H1 (cell line): ENCODE results near the gene LPP. TPM values are rescaled to one million over a fixed set of nuclear protein-coding genes. Genes with fewer than 3 reads are reported as not detected.

Experiments
- CTCF ChIA-PET: fragments of 300-600 bp; sonication (Branson Sonifier 250); formaldehyde crosslinking; loops from one replicate; lab custom pipeline; 2021; ENCODE audit not compliant: partially characterized antibody; lab: Charles Lee
- POLR2A ChIA-PET: fragments of 300-600 bp; sonication (Branson Sonifier 250); formaldehyde crosslinking; loops from one replicate; lab custom pipeline; 2021; ENCODE audit warnings: inconsistent platforms; ENCODE audit not compliant: partially characterized antibody; lab: Charles Lee
- DNase-seq, 2 experiments: peaks; one replicate each; pipeline versions ENCODE4 v3.0.0 to v3.0.0-alpha.2; 2010 to 2022; ENCODE audit warnings: low spot score in 2 of 2, low read depth in 1 of 2, mixed read lengths in 1 of 2
- FAIRE-seq: peaks from 2 replicates; lab custom pipeline; 2011; peaks lifted over from hg19 to GRCh38; lab: Jason Lieb, UNC
- H2AFZ ChIP-seq: 2 replicates; pipeline ENCODE4 v1.8.1; 2012; ENCODE audit warnings: low read length, inconsistent platforms
- H2AK5ac ChIP-seq: 2 replicates; pipeline ENCODE4 v1.6.1; 2013; ENCODE audit warnings: low read depth, low read length
- H2BK120ac ChIP-seq: replicated peaks from 2 replicates; pipeline ENCODE3; 2013; ENCODE audit warnings: low read depth, low read length, inconsistent platforms
- H2BK12ac ChIP-seq: 2 replicates; pipeline ENCODE4 v1.6.1; 2013; ENCODE audit warnings: low read depth, low read length
- H2BK15ac ChIP-seq: 2 replicates; pipeline ENCODE4 v1.6.1; 2013; ENCODE audit warnings: low read length
- H2BK20ac ChIP-seq: 2 replicates; pipeline ENCODE4 v1.6.1; 2013; ENCODE audit warnings: low read length
- H2BK5ac ChIP-seq: 2 replicates; pipeline ENCODE4 v1.6.1; 2013; ENCODE audit warnings: low read depth, low read length
- H3K14ac ChIP-seq: 2 replicates; pipeline ENCODE4 v1.6.1; 2013; ENCODE audit warnings: inconsistent platforms; ENCODE audit not compliant: insufficient read length
- H3K18ac ChIP-seq: 2 replicates; pipeline ENCODE4 v1.6.1; 2013; ENCODE audit warnings: low read length; ENCODE audit errors: extremely low read depth
- H3K23ac ChIP-seq: 2 replicates; pipeline ENCODE4 v1.6.1; 2013; ENCODE audit warnings: inconsistent platforms; ENCODE audit not compliant: insufficient read length
- H3K23me2 ChIP-seq: 2 replicates; pipeline ENCODE4 v1.6.1; 2013; ENCODE audit warnings: low read depth, low read length
- H3K27ac ChIP-seq: 2 replicates; pipeline ENCODE4 v1.6.1; 2011; ENCODE audit warnings: low read depth, low read length, inconsistent platforms
- H3K27me3 ChIP-seq, 4 experiments: replicated peaks in 1 of 4; 1 replicate in 1 of 4; 2 replicates in 3 of 4; pipeline versions ENCODE4 v1.6.1 to v1.8.1; 2011 to 2013; ENCODE audit warnings: low read length in 3 of 4, mild to moderate bottlenecking in 3 of 4, inconsistent platforms in 2 of 4, mixed read lengths in 2 of 4, moderate library complexity in 1 of 4; ENCODE audit not compliant: control insufficient read depth in 3 of 4, insufficient read depth in 3 of 4; ENCODE audit errors: extremely low read depth in 1 of 4
- H3K36me3 ChIP-seq, 4 experiments: 2 replicates each; pipeline versions ENCODE4 v1.6.1 to v1.8.1; 2011 to 2013; ENCODE audit warnings: mild to moderate bottlenecking in 4 of 4, low read length in 3 of 4, moderate library complexity in 2 of 4, control low read depth in 1 of 4, inconsistent platforms in 1 of 4; ENCODE audit not compliant: insufficient read depth in 4 of 4, control insufficient read depth in 2 of 4
- H3K4ac ChIP-seq: replicated peaks from 2 replicates; pipeline ENCODE3; 2013; ENCODE audit warnings: low read length, low read depth, mixed read lengths, inconsistent platforms; ENCODE audit not compliant: insufficient read length
- H3K4me1 ChIP-seq, 4 experiments: replicated peaks in 1 of 4; 1 replicate in 1 of 4; 2 replicates in 3 of 4; pipeline versions ENCODE4 v1.6.1 to v1.8.1; 2011 to 2013; ENCODE audit warnings: low read length in 3 of 4, inconsistent platforms in 2 of 4, mixed read lengths in 1 of 4; ENCODE audit not compliant: insufficient read depth in 4 of 4, control insufficient read depth in 3 of 4
- H3K4me2 ChIP-seq, 2 experiments: 2 replicates each; pipeline versions ENCODE4 v1.6.1 to v1.8.1; 2011 to 2013; ENCODE audit warnings: low read depth in 2 of 2, low read length in 2 of 2, control low read depth in 1 of 2, inconsistent platforms in 1 of 2, mild to moderate bottlenecking in 1 of 2; ENCODE audit not compliant: insufficient read depth in 1 of 2
- H3K4me3 ChIP-seq, 4 experiments: fragments of 200-600, 300-600 bp in 1 of 4; sonication (generic), shearing (Covaris generic), sonication (Bioruptor Twin) in 1 of 4; 2 replicates each; pipeline versions ENCODE4 v1.5.1 to v1.8.1; 2011 to 2016; ENCODE audit warnings: low read length in 4 of 4, low read depth in 3 of 4, control low read depth in 2 of 4, inconsistent platforms in 2 of 4, mild to moderate bottlenecking in 2 of 4, mixed read lengths in 1 of 4, moderate library complexity in 1 of 4; ENCODE audit not compliant: insufficient read depth in 2 of 4; ENCODE audit errors: extremely low read depth in 1 of 4
- H3K56ac ChIP-seq: replicated peaks from 2 replicates; pipeline ENCODE3; 2013; ENCODE audit warnings: low read depth, mild to moderate bottlenecking, mixed read lengths, low read length, inconsistent platforms; ENCODE audit not compliant: insufficient read length
- H3K79me1 ChIP-seq: 2 replicates; pipeline ENCODE4 v1.6.1; 2013; ENCODE audit warnings: low read depth, low read length, control low read depth
- H3K79me2 ChIP-seq, 2 experiments: 2 replicates each; pipeline versions ENCODE4 v1.6.1 to v1.8.1; 2012 to 2013; ENCODE audit warnings: low read length in 2 of 2, mild to moderate bottlenecking in 2 of 2, inconsistent platforms in 1 of 2; ENCODE audit not compliant: insufficient read depth in 2 of 2, control insufficient read depth in 1 of 2
- H3K9ac ChIP-seq, 4 experiments: replicated peaks in 1 of 4; 1 replicate in 1 of 4; 2 replicates in 3 of 4; pipeline versions ENCODE4 v1.6.1 to v1.8.1; 2011 to 2013; ENCODE audit warnings: low read depth in 3 of 4, low read length in 3 of 4, control low read depth in 2 of 4, mild to moderate bottlenecking in 2 of 4, moderate library complexity in 2 of 4, inconsistent platforms in 1 of 4; ENCODE audit errors: extremely low read depth in 1 of 4
- H3K9me3 ChIP-seq, 2 experiments: 2 replicates each; pipeline versions ENCODE4 v1.6.1 to v1.8.1; 2012 to 2013; ENCODE audit warnings: mild to moderate bottlenecking in 2 of 2, moderate library complexity in 2 of 2, control low read depth in 1 of 2, inconsistent platforms in 1 of 2, low read depth in 1 of 2, low read length in 1 of 2, mixed read lengths in 1 of 2; ENCODE audit not compliant: insufficient read depth in 2 of 2
- H4K20me1 ChIP-seq, 2 experiments: replicated peaks in 1 of 2; 2 replicates each; pipeline versions ENCODE3 to v1.8.1; 2011 to 2013; ENCODE audit warnings: inconsistent platforms in 2 of 2, low read length in 2 of 2, mild to moderate bottlenecking in 1 of 2; ENCODE audit not compliant: insufficient read depth in 2 of 2, control insufficient read depth in 1 of 2
- H4K5ac ChIP-seq: 2 replicates; pipeline ENCODE4 v1.6.1; 2013; ENCODE audit warnings: low read length, low read depth, mixed read lengths, inconsistent platforms; ENCODE audit not compliant: insufficient read length
- H4K8ac ChIP-seq: 2 replicates; pipeline ENCODE4 v1.8.0; 2013; ENCODE audit warnings: mild to moderate bottlenecking, moderate library complexity, low read length, inconsistent platforms; ENCODE audit not compliant: insufficient read depth; ENCODE audit errors: extremely low read depth
- H4K91ac ChIP-seq: replicated peaks from 2 replicates; pipeline ENCODE3; 2013; ENCODE audit warnings: low read length, mixed read lengths, inconsistent platforms; ENCODE audit not compliant: insufficient read length
- ASH2L ChIP-seq: fragments of 200-600, 300-600 bp; sonication (generic); IDR thresholded peaks from one replicate; pipeline ENCODE4 v1.7.1; 2017; ENCODE audit warnings: low read length
- FOSL1 ChIP-seq: IDR thresholded peaks from 2 replicates; pipeline ENCODE4 v1.6.1; 2011; ENCODE audit warnings: mild to moderate bottlenecking, low read depth, low read length, moderate library complexity; ENCODE audit not compliant: insufficient read depth
- GTF2F1 ChIP-seq: IDR thresholded peaks from 2 replicates; pipeline ENCODE4 v1.6.1; 2012; ENCODE audit warnings: low read depth, low read length, improper control_type of control experiment, borderline replicate concordance
- POU5F1 ChIP-seq: IDR thresholded peaks from 2 replicates; pipeline ENCODE4 v1.6.1; 2011; ENCODE audit warnings: low read depth, mild to moderate bottlenecking, low read length, moderate library complexity
- RFX5 ChIP-seq: IDR thresholded peaks from 2 replicates; pipeline ENCODE4 v1.6.1; 2011; ENCODE audit warnings: low read depth, low read length, improper control_type of control experiment, borderline replicate concordance
- TAF1 ChIP-seq: IDR thresholded peaks from 2 replicates; pipeline ENCODE4 v1.6.1; 2011; ENCODE audit warnings: mild to moderate bottlenecking, low read depth, low read length
- TBP ChIP-seq: IDR thresholded peaks from 2 replicates; pipeline ENCODE4 v1.6.1; 2011; ENCODE audit warnings: low read depth, low read length, improper control_type of control experiment
- WGBS, 2 experiments: shearing (Covaris generic) in 1 of 2; methylation state at CpG; one replicate each; pipeline versions ENCODE4 v1.1.6 to v1.1.7; 2013 to 2015; ENCODE audit warnings: low lambda C conversion rate in 2 of 2, mixed read lengths in 2 of 2, inconsistent platforms in 1 of 2, low coverage in 1 of 2, missing lambda C conversion rate in 1 of 2; ENCODE audit not compliant: insufficient replicate concordance in 2 of 2, insufficient coverage in 1 of 2, insufficient read length in 1 of 2; ENCODE audit errors: extremely low coverage in 1 of 2, missing lambda C conversion rate in 1 of 2; 5-methylcytosine and 5-hydroxymethylcytosine counted together
- polyA plus RNA-seq, 7 experiments: library from polyadenylated mRNA; depleted of rRNA in 3 of 7; stranded (reverse) in 5 of 7; unstranded in 2 of 7; fragments of >200 nt in 5 of 7; fragments of 200-250 nt in 2 of 7; gene quantifications; 1 replicate in 5 of 7; 2 replicates in 1 of 7; 4 replicates in 1 of 7; pipeline versions ENCODE4 v1.2.1 to v1.2.3, GENCODE V29; 2011 to 2013; ENCODE audit warnings: missing spikeins in 2 of 7, mixed read lengths in 2 of 7
- total RNA-seq: library from RNA; stranded (reverse); fragmentation: NEBNext Ultra II Directional; extraction: Animal tissue kit (Norgen Biotek cat#: 25700); gene quantifications from 2 replicates; pipeline ENCODE4 v1.2.1, GENCODE V29; 2021
- TF ChIP-seq, protein P1 (sequence below): IDR thresholded peaks from 2 replicates; pipeline ENCODE4 v1.6.1; 2012; ENCODE audit warnings: low read length, inconsistent platforms
- TF ChIP-seq, protein P2 (sequence below): IDR thresholded peaks from 2 replicates; pipeline ENCODE4 v1.6.1; 2011; ENCODE audit warnings: low read depth, mild to moderate bottlenecking, low read length; ENCODE audit not compliant: insufficient read depth
- TF ChIP-seq, protein P3 (sequence below), 3 experiments: IDR thresholded peaks; 1 replicate in 2 of 3; 2 replicates in 1 of 3; pipeline versions ENCODE4 v1.5.1 to v1.6.1; 2011; ENCODE audit warnings: low read length in 3 of 3, mild to moderate bottlenecking in 3 of 3, inconsistent platforms in 2 of 3, low read depth in 1 of 3, moderate library complexity in 1 of 3; ENCODE audit not compliant: insufficient read depth in 1 of 3; ENCODE audit errors: control extremely low read depth in 1 of 3

The LPP gene
- total and polyA plus RNA-seq, 2 of the 8 experiments (the other 6 are each of a cell fraction or from before 2014, with no cell fraction given), result 10.0 to 53.3 TPM

DNA sequence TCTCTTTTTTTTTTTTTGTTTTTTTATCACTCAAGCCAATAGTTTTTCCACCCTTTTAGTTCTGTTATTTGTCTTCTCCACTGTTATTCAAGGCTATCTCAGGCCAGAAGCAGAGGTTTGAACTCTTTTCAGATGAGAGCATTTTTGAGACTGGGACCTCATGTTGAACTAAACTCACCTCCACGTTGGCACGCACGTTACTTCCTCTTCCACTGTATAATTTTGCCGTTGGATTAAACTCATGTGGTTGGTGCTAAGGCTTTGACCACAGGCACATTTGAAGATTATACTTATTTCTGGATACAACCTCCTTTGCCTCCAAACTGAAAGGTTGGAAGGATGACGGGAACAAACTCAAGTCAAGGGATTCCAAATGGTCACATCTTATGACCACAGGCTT, 516.5 kb downstream of the LPP start:
- FAIRE-seq, result no peak
- Histone ChIP-seq H3K4me1 (peaks cover 0 to 9% (median 3%) of the 10 kb centered on the region in 4 experiments; a peak in 3 of 7 replicates), H2BK5ac (no peak overlapping the region), H2BK120ac (no peak overlapping the region), H2BK15ac (no peak overlapping the region), H3K14ac (no peak overlapping the region), H4K20me1 (no peaks in the 10 kb centered on the region), H4K5ac (no peak overlapping the region), H2BK12ac (no peak overlapping the region), H3K27ac (no peak overlapping the region), H2BK20ac (no peak overlapping the region), H3K4me3 (no peak overlapping the region), H3K23me2 (no peaks in the 10 kb centered on the region), H3K9ac (no peak overlapping the region), H4K91ac (no peak overlapping the region), H2AK5ac (no peak overlapping the region), H3K18ac (no peak overlapping the region), H3K4ac (no peak overlapping the region), H3K56ac (no peak overlapping the region), H3K9me3 (no peaks in the 10 kb centered on the region), H4K8ac (no peak overlapping the region), H3K36me3 (no peaks in the 10 kb centered on the region), H3K23ac (no peak overlapping the region), H3K79me1 (no peaks in the 10 kb centered on the region), H3K27me3 (no peaks in the 10 kb centered on the region), H2AFZ (no peak overlapping the region), H3K79me2 (no peaks in the 10 kb centered on the region), H3K4me2 (no peak overlapping the region)
- no peak for DNase-seq
- ChIA-PET POLR2A (no interaction called here), CTCF (interaction anchor here (1.2 kb wide), 1 partner anchor 16 kb away, joined by 4 read pairs; no protein-coding TSS in a partner anchor)
- WGBS, 2 experiments, result 96% methylated on average over 5 of the region's 5 CpGs; no CpG with 5 or more reads in 1 of the 2 experiments
- TF ChIP-seq TBP (no peak), FOSL1 (no peak), POU5F1 (no peak), TAF1 (no peak), ASH2L (no peak), GTF2F1 (no peak), RFX5 (no peak)
- TF ChIP-seq, protein P1, sequence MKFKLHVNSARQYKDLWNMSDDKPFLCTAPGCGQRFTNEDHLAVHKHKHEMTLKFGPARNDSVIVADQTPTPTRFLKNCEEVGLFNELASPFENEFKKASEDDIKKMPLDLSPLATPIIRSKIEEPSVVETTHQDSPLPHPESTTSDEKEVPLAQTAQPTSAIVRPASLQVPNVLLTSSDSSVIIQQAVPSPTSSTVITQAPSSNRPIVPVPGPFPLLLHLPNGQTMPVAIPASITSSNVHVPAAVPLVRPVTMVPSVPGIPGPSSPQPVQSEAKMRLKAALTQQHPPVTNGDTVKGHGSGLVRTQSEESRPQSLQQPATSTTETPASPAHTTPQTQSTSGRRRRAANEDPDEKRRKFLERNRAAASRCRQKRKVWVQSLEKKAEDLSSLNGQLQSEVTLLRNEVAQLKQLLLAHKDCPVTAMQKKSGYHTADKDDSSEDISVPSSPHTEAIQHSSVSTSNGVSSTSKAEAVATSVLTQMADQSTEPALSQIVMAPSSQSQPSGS, result no peak
- TF ChIP-seq, protein P2, sequence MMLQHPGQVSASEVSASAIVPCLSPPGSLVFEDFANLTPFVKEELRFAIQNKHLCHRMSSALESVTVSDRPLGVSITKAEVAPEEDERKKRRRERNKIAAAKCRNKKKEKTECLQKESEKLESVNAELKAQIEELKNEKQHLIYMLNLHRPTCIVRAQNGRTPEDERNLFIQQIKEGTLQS, result no peak
- TF ChIP-seq, protein P3, sequence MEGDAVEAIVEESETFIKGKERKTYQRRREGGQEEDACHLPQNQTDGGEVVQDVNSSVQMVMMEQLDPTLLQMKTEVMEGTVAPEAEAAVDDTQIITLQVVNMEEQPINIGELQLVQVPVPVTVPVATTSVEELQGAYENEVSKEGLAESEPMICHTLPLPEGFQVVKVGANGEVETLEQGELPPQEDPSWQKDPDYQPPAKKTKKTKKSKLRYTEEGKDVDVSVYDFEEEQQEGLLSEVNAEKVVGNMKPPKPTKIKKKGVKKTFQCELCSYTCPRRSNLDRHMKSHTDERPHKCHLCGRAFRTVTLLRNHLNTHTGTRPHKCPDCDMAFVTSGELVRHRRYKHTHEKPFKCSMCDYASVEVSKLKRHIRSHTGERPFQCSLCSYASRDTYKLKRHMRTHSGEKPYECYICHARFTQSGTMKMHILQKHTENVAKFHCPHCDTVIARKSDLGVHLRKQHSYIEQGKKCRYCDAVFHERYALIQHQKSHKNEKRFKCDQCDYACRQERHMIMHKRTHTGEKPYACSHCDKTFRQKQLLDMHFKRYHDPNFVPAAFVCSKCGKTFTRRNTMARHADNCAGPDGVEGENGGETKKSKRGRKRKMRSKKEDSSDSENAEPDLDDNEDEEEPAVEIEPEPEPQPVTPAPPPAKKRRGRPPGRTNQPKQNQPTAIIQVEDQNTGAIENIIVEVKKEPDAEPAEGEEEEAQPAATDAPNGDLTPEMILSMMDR (IDR thresholded peaks at IDR 0.05; ENCODE audit: control extremely low read depth in 1 of 3, insufficient read depth in 1 of 3, low read depth in 1 of 3, low read length in 3 of 3), result no peak
